Ascending aorta (tissue), 2 donors: ENCODE data around the gene GJD2. TPM values are rescaled to one million over a fixed set of nuclear protein-coding genes. Genes with fewer than 3 reads are reported as not detected.

Experiments used
- DNase-seq, 2 donors: peaks; one replicate each; pipeline ENCODE4 v3.0.0-alpha.2; 2019; ENCODE audit warnings: low spot score in 2 of 2
- H3K27ac ChIP-seq, 2 donors: fragments of 200-600 bp; sonication (generic); one replicate each; pipeline ENCODE4 v1.5.1; 2016 to 2017; ENCODE audit warnings: mild to moderate bottlenecking in 1 of 2
- H3K27me3 ChIP-seq: fragments of 200-600 bp; sonication (generic); one replicate; pipeline ENCODE4 v1.5.1; 2017
- H3K36me3 ChIP-seq, 2 donors: fragments of 200-600 bp; sonication (generic); one replicate each; pipeline ENCODE4 v1.5.1; 2016
- H3K4me1 ChIP-seq, 2 donors: fragments of 200-600 bp; sonication (generic); one replicate each; pipeline ENCODE4 v1.5.1; 2016 to 2017; ENCODE audit warnings: mild to moderate bottlenecking in 1 of 2
- H3K4me3 ChIP-seq, 2 donors: fragments of 200-600 bp; sonication (generic); one replicate each; pipeline ENCODE4 v1.5.1; 2016 to 2017; ENCODE audit warnings: mild to moderate bottlenecking in 1 of 2
- H3K9me3 ChIP-seq, 2 donors: fragments of 200-600 bp; sonication (generic); one replicate each; pipeline ENCODE4 v1.5.1; 2016
- CTCF ChIP-seq, 3 experiments: fragments of 200-600 bp in 2 of 3; fragments of 450-650 bp in 1 of 3; sonication (generic) in 2 of 3; IDR thresholded peaks; one replicate each; pipeline ENCODE4 v1.5.1; 2016 to 2019; ENCODE audit warnings: antibody characterized with exemption in 3 of 3, mild to moderate bottlenecking in 1 of 3, moderate library complexity in 1 of 3
- intact Hi-C: fragments of 100-400 bp; cut with DNase I; formaldehyde crosslinking; loops from one replicate; pipeline ENCODE4 v1.15.1; 2023
- total RNA-seq: library from RNA; depleted of rRNA; stranded (reverse); fragments of >200 nt; gene quantifications from one replicate; pipeline ENCODE4 v1.1.0, GENCODE V29; 2016

GJD2 gene
- total RNA-seq, 1 donor from 2014 or later = not detected

- H3K9me3 ChIP-seq = no peaks in the 10 kb centered on the region
- intact Hi-C loops = no loop called here
- H3K4me1 ChIP-seq = no peaks in the 10 kb centered on the region
- no peak overlapping the region for H3K4me3 ChIP-seq
- H3K27me3 ChIP-seq = no peaks in the 10 kb centered on the region
- TF ChIP-seq CTCF (IDR thresholded peaks at IDR 0.05) = no peak
- no peaks in the 10 kb centered on the region for H3K36me3 ChIP-seq
- DNase-seq = no peak
- H3K27ac ChIP-seq = no peak overlapping the region
Measured at GRCh38 chr15:34733621-34734020, 21.2 kb downstream of the GJD2 start.

GRCh38 chr15:34732430-34732829, 22.4 kb downstream of the GJD2 start:
- no peaks in the 10 kb centered on the region for H3K9me3 ChIP-seq
- TF ChIP-seq CTCF (IDR thresholded peaks at IDR 0.05) = no peak
- no peaks in the 10 kb centered on the region for H3K4me1 ChIP-seq
- intact Hi-C loops = no loop called here
- H3K27ac ChIP-seq = no peak overlapping the region
- no peak for DNase-seq
- no peaks in the 10 kb centered on the region for H3K27me3 ChIP-seq
- H3K4me3 ChIP-seq = no peak overlapping the region
- no peaks in the 10 kb centered on the region for H3K36me3 ChIP-seq

- Histone ChIP-seq H3K27me3 (no peaks in the 10 kb centered on the region), H3K36me3 (no peaks in the 10 kb centered on the region), H3K4me3 (no peak overlapping the region), H3K9me3 (no peaks in the 10 kb centered on the region), H3K27ac (no peak overlapping the region), H3K4me1 (peaks cover 0 to 2% of the 10 kb centered on the region in 2 donors)
- no peak for DNase-seq
- intact Hi-C loops = no loop called here
- no peak for TF ChIP-seq CTCF (IDR thresholded peaks at IDR 0.05)
Measured at GRCh38 chr15:34730701-34731100, 24.1 kb downstream of the GJD2 start.

GRCh38 chr15:34729886-34730285, 24.9 kb downstream of the GJD2 start:
- TF ChIP-seq CTCF (IDR thresholded peaks at IDR 0.05) = no peak
- Histone ChIP-seq H3K27ac (no peak overlapping the region), H3K4me1 (peaks cover 0 to 10% of the 10 kb centered on the region in 2 donors), H3K27me3 (no peaks in the 10 kb centered on the region), H3K4me3 (no peak overlapping the region), H3K9me3 (no peaks in the 10 kb centered on the region), H3K36me3 (no peaks in the 10 kb centered on the region)
- DNase-seq = no peak
- intact Hi-C loops = loop anchor here (10.0 kb wide), 1 partner anchor 505 kb away; the partner anchor contains the start of gene EMC4

GRCh38 chr15:34729056-34729455, 25.7 kb downstream of the GJD2 start:
- H3K27me3 ChIP-seq = no peaks in the 10 kb centered on the region
- no peak for DNase-seq
- no peaks in the 10 kb centered on the region for H3K9me3 ChIP-seq
- no peaks in the 10 kb centered on the region for H3K36me3 ChIP-seq
- no peak for TF ChIP-seq CTCF (IDR thresholded peaks at IDR 0.05)
- no peak overlapping the region for H3K4me3 ChIP-seq
- peaks cover 0 to 15% of the 10 kb centered on the region in 2 donors for H3K4me1 ChIP-seq
- intact Hi-C loops = loop anchor here (10.0 kb wide), 1 partner anchor 504 kb away; the partner anchor contains the start of gene EMC4
- H3K27ac ChIP-seq = no peak overlapping the region
